Measurements from ENCODE around the gene HIVEP1.
"Not testable (repeated sequence)": the region's sequence is repeated elsewhere in the genome, so short reads cannot be mapped to it uniquely, and the experiment has no call there.

The HIVEP1 gene

DNA sequence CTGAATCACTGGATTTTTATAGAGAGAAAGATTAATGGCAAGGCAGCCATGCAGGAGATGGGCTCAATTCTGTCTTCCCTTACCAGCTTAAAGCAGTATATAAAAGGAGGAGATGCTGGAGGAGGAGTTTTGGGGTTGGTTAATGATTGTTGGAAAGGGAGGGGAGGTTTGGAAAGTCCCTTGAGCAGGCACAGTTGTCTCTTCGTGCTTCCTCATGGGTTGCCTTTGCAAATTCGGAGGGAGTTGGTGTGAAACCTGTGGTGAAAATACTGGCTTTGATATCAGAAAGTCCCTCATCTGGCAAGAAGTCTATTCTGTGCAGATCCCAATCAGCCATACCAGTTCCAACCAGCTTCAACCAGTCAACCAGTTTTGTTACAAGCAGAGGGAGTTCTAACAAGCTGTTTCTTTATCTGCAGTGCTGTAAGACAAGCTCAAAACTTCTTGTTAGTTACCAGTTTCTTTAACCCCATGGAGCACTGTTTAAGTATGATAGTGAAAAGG lies 107.0 kb downstream of the HIVEP1 start:
- peak; percentile 10 for DNase-seq

DNA sequence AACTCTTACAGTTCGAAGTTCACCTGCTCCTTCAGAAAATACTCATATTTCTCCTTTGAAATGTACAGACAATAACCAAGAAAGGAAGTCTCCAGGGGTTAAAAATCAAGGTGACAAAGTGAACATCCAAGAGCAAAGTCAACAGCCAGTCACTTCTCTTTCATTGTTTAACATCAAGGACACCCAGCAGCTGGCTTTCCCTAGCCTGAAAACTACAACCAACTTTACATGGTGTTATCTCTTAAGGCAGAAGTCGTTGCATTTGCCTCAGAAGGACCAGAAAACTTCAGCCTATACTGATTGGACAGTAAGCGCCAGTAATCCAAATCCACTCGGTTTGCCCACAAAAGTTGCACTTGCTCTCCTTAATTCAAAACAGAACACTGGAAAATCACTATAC lies 113.3 kb downstream of the HIVEP1 start:
- no peak for DNase-seq

DNA sequence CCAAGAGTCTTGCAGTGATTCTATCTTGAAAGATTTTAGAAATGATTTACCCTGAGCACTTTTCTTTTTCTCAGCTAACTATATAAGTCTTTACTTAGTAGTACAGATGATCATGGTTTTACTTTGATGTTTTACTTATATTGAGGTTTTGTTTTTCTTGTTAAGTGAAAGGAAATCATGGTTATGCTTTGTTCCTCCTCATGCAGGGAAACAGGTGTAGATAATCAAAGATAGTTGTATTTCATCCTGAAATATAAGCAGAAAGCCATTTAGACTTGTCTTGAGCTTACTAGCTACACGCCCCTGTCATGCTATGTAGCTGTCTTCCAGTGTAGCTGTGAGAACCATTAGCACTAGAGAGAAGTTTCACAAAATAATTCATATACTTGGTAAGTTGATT lies 113.9 kb downstream of the HIVEP1 start:
- DNase-seq: no peak

DNA sequence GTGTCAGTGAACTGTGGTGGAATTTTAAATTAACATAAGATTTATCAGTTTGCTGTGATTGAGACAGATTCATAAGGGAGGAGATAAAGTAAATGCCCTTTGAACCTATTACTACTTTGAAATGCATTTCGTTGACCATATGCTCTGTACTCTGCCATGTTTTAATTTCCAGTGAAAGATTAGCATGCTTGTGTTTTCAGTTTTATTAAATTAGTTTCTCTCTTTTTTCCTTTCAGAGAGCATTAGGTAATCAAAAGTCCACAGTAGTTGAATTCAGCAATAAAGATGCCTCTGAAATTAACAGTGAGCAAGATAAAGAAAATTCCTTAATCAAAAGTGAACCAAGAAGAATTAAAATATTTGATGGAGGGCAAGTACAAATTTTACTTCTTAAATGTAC lies 117.4 kb downstream of the HIVEP1 start:
- DNase-seq: no peak

DNA sequence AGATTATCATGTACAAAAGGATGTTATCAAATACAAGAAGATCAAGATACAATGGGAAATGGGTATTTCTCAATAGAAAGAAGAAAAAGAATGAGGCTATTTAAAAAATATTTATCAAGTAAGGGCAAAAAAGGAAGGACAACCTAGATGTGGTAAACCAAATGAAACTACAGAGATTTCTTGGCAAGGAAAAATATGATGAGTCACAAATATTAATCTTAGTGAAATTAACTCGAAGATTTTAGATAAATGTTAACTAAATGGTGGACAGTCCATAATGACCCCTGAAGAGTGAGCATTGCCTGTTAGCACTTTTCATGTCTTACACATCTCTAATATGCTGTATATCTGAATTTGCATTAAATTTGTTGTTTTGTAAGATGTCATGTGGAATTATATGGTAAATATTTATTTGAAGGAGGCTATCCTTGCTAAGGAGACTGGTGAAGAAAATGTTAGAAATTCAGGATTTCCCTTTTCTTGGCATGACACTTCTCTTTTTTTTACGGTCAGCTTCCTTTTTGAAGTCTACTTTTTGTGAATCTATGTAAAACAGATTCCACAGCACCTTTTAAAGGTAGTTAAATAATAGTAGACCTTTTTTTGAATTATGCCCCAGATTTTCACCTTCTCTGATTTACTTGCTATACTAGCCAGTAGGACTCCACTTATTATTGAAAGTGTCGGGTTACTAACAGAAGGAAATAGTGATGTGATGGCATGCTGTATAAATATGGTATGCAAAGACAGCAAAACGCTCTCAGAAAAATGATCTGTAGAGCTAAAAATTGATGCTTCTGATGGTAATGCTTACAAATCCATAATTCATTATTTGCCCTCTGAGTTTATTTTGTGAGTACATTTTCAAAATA lies 120.5 kb downstream of the HIVEP1 start:
- DNase-seq: no peak

DNA sequence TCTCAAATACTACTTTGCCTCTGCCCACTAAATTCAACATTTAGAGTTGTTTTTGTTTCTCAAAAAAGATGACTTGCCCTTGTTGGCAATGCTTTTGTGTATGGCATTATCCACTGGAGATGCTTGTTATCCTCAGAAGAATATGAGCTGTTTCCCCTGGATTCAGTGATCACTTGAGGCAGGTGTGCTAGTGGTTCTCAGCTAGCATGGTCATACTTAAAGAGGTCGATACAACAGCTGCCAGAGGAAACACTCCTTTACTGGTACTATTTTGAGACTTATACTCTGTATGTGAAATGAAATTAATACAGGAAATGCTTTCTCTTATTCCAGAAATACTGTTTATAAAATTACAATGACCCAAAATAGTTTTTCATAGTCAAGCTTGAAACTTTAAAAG lies 122.5 kb downstream of the HIVEP1 start:
- DNase-seq: no peak

DNA sequence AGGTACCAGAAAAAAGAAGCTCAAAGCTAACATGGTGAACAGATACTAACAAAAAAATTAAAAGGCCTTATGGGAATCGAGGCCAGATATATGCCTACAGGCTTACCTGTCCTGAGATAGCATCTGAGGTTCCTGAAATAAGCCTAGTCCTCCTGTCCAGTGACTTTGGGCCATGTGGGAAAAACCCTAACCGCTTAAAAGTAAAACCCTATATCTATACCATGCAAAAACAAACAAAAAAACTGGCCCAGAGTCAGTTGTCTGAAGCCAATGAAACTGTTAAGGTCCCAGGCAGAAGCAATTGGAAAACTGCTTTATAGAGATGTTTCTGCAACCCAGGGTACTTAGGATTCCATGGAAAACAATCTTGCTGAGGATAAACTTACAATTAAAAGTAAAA lies 122.9 kb downstream of the HIVEP1 start:
- DNase-seq: no peak

DNA sequence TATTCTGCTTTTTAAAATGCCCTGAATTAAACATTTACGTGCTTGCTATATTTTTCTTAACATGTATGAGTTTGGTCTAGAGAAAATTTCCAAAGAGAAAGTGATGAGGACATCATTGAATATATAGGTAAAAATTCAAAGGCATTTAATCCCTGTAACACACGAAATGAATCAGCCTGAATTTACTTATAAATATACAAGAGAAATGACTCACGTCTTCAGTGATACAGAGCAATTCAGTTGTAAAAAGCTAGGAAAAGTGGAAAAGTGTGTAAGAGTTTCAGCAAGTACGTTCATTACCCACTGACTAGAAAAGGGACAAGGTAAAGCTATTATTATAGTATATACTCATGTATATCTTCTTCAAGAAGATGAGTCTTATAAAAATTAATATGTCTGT lies 124.8 kb downstream of the HIVEP1 start:
- DNase-seq: no peak

DNA sequence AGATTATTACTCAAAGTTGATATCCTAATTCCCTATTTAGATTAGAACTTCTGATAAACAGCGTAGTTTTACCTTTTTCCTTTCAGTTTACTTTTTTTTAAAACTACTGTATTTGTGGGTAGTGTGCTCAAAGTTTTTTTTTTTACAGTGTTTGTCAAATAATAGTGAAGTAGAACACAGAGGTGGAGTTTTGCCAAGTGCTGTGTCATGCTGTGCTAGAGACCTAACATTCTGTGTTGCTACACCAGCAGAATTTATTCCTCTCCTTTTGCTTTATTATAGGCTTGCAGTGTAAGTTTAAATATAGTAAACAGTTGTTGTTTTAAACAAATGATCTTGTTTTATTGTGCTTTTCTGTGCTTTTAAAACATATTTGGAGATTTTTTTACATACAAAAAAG lies 125.4 kb downstream of the HIVEP1 start:
- no peak for DNase-seq

DNA sequence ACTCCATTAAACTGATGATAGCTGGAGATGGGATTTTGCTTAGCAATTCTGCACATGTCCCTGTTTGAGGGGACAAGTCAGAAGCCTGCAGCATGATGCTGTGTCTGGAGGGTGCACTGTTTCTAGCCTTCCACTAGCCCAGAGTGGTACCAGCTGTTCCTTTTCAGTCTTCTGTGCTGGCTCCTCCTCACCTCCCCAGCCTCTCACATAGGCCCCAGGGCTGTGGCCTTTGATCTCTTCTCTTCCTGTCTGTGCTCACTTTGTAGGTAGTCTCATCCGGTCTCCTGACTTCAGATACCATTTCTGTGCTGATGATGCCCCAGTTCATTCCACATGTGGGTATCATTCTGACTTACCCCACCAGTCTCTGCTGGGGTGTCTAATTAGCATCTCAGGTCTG lies 126.3 kb downstream of the HIVEP1 start:
- no peak for DNase-seq

DNA sequence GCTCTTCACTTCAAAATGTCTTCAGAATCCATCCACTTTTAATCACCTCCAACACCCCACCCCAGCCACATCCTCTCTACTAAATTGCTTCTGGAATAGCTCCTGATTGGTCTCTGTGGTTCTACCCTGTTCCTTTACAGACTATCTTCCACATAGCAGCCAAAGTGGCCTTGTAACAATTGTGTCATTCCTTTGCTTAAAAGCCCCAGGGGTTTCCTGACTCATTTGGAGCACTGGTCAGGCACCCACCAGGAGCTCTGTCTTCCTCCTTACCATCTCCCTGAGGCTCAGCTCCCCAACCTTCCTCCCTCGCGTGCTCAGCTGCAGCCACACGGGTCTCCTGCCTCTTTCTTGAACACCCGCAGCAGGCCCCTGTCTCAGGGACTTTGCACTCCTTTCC lies 126.8 kb downstream of the HIVEP1 start:
- no peak for DNase-seq

DNA sequence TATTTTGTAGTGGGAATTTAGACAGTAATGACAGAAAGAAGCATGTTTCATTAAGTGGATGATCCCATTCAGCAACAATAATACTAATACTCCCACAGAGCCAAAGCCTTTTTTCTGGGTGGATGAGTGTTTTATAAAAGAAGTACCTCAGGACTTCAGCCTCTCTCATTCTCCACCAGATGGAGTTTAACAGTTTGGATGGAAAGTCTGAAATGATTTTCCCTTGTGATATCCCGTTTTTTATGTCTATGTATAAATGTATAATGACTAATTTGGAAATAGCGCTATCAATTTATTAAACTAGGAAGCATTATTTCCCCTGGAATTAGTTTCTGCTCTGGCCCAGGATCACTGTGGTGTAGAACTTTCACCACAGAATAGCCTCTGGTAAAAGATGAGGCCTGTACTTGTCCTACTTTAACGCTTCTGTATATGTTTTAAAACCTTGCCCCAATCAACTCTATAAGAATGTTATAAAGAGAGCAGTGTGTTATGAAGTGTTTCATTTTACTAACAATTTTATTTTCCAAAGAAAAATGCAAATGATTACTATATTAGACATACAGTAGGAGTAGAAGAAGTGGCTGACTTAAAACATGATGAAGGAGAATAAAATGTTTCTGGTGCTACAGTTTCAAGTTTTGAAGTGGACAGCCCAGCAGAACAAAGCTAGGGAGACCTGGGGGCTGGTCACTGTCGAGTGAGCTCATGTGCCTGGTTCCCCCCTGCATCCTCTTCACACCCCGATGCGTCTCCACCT lies 135.6 kb downstream of the HIVEP1 start:
- no peak for DNase-seq

DNA sequence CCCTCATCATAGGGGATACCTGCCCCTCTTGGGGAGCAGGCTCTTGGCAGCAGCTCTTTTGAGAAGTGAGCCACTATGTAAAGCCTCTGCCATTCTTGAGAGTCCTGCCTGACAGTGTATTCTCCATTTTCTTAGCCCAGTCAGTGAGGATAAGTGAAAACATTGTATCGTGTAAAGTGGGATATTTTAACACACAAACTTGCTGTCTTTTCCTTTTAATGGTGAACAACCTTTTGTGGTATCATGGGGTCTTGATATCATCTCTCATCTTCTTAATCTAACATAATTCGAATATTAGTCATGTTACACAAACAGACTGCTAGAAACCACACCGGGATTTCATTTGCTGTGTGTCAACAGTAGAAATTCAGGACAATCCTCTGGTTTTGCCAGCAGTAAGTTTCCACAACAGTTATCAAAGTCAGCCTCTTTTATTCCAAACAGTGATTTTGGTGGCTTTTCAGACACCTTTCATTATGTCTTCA lies 136.2 kb downstream of the HIVEP1 start:
- DNase-seq: no peak

DNA sequence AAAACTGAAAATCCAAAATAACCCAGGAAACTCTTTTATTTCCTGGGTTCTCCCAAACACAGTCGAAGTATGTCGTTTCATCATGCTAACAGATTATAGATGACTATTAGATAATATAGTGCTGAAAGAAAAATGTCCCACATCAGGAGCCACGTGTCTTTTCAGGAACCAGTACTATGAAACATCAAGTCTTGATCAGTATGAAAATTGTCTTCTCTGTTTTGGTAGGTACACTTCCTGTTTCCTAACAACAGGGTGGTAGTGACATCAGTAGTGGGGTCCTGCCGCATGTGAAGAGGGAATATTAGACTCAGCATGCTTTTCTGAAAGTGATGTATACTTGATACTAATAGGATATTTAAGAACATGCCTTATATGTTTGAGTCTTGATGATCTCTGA lies 136.7 kb downstream of the HIVEP1 start:
- DNase-seq: no peak

DNA sequence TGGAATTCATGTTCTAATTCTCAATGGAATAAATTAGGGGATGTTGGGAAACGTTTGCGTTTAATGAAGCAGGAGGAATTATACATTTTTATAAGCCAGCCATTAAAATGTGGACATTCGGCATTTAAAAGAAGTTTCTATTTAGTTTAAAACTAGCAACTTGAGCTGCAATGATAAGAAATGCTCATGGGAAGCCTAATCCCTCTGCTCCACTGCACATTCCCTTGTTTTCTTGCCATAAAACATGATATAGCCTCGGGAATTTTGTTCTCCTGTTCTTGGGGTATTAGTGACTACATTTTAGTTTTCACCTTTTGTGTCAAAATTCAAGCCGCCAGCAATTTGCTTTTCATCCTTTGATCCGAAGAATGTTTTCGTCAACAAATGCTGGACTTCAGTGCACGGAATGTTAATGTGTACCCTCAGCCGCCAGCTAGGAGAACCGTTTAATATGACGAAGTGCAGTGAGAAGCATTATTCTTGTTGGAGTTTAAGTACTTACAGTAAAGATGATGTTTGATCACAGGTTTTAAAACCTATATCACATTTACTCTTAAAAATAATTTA lies 137.9 kb downstream of the HIVEP1 start:
- no peak for DNase-seq

DNA sequence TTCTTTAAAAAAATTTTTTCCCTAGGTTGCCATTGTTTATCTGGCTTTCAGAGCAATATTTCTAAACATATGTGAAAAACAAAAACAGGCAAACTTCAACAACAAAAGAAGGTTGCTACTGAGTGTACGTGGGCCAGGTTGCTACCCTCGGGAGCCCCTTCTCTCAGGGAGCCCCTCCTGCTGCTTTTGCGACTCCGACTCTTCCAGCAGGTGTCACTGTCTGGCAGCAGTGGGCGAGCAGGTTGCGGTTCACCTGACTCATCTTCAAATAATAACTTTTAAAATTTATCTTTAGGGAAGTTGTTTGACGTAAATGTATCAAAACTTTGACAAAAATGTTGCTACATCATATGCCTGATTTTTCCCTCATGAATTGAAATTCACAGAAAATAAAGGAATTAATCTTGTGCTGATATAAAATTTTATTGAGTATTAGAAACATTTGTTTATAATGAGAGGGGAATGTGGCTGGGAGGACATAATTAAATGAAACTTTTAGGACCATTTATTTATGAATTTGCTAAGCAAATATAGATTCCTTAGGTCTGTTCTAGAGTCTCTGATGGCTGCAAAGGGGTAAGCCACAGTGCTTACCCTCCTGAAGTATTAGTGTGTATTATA lies 138.8 kb downstream of the HIVEP1 start:
- no peak for DNase-seq

DNA sequence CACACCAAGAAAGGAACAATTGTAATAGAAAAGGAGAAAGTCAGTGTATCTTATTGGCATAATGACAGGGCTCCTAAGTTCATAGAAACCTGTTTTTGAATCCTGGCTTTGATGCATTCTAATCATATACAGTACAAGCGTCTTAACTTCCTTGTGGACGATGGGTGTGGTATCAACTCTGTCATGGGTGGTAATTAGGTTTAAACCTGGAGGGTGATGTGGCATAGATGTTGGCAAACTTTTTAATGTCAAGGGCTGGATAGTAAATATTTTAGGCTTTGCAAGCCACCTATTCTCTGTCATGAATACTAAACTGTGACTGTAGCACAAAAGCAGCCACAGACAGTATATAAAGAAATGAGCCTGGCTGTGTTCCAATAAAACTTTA lies 139.3 kb downstream of the HIVEP1 start:
- no peak for DNase-seq

DNA sequence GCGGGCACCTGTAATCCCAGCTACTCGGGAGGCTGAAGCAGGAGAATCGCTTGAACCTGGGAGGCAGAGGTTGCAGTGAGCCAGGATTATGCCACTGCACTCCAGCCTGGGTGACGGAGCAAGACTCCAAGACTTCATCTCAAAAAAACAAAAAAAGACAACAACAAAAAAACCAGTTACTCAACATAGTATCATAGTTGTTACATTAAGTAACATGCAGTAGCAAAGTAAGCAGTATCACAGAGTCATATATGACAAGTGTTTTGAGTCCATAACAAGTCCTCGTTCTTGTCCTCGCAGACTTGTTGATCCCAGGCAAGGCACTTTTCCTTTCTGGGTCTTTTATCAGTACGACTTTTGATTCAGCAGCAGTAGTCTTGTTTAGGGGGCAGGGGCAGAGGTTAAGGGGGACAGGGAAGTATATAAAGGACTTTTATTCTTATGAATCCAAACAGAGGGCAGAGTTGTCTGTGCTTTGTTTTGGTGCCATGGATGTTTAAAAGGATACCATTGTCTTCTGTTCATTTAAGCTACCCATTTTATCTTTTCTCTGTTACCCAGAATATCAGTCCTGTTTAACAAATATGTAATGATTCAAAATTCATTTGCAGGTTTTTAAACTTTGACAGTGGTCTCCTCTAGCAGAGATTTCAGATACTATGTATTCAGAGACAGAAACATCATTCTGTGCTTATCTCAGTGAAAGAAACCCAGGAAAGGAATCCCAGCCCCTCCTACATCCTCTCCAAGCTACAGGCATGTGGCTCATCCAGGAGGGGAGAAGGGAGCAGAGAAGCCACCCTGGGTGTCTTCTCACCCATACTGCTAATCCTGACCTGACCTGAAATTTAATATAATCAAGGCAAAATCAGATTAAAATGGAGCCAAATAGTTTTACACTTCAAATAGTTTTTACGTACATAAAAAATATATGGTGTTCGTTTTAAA lies 140.2 kb downstream of the HIVEP1 start:
- no peak for DNase-seq

DNA sequence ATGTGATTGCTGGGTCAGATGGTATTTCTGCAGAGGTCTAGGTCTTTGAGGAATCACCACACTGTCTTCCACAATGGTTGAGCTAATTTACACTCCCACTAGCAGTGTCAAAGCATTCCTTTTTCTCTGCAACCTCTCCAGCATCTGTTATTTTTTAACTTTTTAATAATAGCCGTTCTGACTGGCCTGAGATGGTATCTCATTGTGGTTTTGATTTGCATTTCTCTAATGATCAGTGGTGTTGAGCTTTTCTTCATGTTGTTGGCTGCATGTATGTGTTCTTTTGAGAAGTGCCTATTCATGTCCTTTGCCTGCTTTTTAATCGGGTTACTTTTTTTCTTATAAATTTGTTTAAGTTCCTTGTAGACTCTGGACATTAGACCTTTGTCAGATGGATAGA lies 143.7 kb downstream of the HIVEP1 start:
- DNase-seq: not testable (repeated sequence)

DNA sequence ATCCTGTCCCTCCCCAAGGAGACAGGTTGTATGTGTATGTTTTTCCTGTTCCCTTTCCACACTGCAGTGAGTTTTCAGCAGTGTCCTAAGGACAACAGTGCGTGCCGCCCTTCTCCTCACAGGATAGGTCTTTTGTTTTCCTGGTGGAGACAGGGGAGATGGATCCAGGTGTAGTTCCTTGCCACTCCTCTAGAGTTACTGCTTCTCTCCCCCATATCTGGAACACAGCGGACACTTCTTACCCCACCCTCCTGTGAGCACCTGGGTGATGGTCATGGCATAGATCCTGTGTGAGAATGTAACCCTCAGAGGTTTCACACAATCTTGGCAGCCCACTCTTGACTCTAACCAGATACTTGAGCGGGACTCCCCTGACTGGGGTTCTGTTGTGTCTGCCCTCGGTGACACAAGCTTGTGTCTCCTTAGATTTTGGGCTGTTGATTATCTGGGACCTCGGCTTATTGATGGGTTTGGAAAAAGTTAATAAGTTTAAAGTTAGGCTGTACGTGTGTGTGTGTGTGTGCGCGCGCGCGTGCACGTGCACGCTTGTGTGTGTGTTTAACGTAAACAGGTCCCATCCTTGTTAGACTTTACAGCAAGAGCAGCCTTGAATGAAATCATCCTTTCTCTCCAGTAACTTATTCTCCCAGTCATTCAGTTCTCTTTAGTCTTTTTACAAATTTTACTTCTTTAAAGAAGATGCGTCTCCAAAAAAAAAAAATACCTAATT lies 146.7 kb downstream of the HIVEP1 start:
- DNase-seq: no peak

DNA sequence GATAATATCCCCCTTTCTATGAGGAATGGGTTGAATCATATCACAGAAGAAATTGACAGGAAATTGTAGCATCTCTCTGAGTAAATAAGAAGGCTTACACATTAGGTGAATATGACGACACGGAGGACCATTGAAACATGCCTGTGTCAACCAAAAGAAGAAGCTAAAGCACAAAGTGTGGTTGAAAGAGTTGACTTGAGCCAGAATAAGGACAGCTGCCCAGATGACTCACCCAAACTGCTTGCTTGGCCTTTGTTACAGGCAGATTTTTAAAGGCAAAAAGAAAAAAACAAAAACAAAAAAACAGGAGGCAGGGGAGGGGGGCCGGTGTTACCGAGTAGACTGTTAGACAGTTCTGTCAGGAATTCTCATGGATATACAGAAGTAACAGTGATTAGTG lies 148.2 kb downstream of the HIVEP1 start:
- DNase-seq: no peak

All from right kidney (tissue), 1 donor.